Ecto neural progenitor cell (in vitro differentiated cells): ENCODE measurements around the gene OSCP1.

Source experiments
- DNase-seq: peaks from one replicate; pipeline ENCODE4 v3.0.0-alpha.2; 2018; ENCODE audit warnings: low spot score

Gene OSCP1

DNA sequence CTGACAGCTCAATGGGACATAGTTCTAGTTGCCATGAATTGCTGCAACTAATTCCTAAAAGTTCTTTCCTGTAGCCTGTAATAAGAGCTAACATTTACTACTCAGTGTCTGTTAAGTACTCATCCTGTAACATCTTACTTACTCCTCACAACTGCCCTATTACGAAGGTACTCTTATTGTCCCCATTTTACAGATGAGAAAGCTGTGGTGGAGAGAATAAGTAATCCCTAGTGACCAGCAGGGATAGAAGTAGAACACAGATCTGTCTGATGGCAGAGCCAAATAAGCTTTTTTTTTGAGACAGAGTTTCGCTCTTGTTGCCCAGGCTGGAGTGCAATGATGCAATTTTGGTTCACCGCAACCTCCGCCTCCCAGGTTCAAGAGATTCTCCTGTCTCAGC lies 67.6 kb downstream of the OSCP1 start:
- DNase-seq: no peak

DNA sequence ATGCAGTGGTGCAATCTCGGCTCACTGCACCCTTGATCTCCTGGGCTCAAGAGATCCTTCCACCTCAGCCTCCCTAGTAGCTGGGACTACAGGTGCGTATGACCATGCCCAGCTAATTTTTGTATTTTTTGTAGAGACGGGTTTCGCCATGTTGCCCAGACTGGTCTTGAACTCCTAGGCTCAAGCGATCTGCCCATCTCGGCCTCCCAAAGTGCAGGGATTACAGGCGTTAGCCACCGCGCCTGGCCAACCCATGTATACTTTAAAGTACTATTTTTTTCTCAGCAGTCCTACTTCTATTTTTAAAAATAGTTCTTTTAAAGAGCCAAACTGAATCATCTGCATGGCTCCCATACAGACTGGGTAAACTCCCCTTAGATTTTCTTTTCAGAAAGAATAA lies 68.0 kb downstream of the OSCP1 start:
- no peak for DNase-seq

DNA sequence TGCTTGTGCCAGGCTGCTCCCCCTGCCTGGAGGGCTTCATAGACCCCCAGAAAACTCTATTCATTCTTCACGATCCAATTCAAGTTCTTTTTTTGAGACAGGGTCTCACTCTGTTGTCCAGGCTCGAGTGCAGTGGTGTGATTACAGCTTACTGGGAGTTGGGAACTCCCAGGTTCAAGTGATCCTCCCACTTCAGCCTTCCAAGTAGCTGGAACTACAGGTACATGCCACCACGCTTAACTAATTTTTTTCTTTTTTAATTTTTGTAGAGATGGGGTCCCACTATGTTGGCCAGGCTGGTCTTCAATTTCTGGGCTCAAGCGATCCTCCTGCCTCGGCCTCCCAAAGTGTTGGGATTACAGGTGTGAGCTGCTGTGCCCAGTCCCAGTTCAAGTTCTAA lies 68.8 kb downstream of the OSCP1 start:
- DNase-seq: no peak

DNA sequence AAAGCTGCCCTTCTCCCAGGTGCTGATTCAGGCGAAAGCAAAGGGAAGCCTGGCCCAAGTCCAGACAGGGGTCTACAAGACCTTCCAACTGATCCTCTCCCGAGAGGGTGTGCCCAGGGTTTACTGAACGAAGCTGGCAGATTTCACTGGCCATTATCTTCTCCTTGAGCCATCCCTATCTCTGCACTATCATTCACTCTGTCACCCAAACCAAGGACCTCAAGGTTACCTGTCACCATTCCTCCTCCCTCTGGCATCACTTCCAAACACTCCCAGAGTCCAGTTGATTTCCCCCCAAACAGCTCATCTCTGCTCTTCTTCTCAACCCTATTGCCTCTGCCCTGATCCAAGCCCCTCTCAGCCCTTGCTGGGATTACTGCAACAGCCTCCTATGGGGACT lies 69.5 kb downstream of the OSCP1 start:
- DNase-seq: no peak

DNA sequence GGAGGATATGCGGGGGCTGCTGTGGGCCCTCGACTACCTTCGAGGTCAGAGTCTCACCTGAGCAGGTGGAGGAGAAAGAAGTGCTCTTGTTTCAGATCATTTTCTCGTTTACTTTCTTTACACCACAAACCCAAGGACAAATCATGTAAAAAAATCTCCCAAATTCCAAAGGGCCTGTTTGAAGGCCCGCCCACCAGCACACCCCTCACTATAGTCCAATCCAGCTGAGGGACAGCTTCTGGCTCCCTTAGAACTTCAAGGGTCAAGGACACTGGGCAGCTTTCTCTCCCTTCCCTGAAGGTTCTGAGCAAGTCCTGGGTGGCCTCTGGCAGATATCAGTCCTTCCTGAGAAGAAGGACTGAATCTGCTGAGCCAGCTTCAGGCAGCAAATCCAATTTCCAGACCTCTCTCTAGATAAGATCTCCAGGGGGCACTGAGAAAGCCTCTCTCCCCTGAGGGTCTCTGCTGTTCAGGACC lies 70.1 kb downstream of the OSCP1 start:
- DNase-seq: no peak

DNA sequence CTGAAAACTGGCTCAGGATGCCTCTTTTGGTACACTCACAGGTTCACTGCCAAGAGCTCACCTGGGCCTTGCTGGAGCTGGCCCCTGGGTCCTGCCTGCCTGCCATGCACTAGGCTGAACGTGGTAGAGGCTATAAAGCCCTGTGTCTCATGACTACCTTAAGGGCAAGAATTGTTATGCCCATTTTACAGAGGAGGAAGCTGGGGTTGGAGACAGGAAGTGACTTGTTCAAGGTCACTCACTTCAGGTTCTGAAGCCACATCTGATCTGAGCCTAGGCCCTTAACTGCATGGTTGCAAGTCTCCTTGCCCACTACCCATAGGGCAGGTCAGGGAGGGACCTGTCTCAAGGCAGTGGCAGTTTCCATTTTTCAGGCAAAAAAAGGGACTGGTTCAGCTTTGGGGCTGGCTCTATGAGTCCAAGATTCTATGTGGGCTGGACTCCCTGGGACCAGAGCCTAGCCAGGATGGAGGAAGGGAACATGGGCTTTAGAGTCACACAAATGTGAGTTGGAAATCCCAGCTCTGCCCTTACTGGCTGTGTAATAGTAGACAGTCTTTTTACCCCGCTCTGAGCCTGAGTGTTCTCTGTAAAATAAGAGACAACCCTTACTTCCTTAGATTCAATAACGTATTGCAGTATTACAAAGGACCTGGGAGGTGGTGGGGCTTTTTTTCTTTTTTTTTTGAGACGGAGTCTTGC lies 72.3 kb downstream of the OSCP1 start:
- no peak for DNase-seq

DNA sequence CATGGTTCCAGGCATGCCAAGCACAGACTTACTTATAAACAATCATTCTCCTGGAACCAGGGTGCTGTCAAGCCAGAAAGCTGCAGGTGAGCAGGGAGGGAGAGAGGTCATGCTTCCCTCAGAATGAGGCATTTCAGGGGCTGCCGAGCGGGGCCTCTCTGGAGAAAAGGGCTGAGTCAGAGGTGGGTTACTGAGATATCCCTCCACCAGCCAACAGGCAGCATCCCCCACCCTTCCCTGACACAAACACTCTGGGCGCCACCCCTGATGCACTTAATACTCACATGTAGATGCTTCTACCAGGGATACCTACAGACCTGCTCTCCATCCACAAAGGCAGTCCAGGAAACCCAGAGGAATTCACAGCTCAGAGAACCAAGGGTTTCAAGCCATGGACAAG lies 77.6 kb downstream of the OSCP1 start:
- DNase-seq: no peak

DNA sequence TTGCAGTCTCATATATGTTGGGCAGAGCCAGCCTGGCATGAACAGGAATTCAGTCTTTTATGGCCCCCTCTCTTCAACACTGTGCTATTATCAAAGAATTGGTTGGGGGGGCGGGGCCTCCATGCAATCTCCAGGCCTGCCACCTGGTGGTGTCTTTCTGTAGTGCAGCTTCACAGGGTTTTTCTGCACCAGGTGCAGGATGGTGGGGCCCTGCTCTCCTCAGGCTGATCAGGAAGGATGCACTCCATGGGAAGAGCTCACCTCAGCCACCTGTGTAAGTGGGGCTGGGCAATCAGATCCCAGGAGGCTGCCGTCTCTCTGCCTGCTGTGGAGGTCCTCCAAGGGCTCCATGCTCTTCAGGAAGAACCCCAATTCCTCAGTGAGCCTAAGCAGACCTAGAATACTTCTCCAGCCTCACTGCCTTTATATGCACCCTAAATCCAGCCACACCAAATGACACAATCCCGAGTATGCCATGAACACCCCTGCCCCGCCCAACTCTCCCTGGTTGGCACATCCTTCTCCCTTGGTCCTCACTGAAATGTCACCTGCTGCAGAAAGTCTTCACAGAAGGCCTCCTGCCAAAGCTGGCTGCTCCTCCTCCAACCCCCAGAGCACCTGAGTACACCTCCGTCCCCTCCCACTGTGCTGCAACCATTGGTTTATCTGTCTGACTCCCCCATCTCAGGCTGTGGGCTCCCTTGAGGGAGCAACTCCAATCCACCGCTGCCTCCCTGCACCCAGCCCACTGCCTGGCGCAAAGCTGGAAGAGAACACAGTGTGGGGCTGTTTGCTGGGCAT lies 81.0 kb downstream of the OSCP1 start:
- peak; percentile 87 for DNase-seq
